IMR-90 (cell line): Measurements from ENCODE around the gene MIB1. TPM values are rescaled to one million over a fixed set of nuclear protein-coding genes. Genes with fewer than 3 reads are reported as not detected.

Experiments
- ATAC-seq: fragments of 200-7000 bp; cut with Tn5 transposase; 2 replicates; pipeline ENCODE4 v1.9.1; 2020; ENCODE audit warnings: low read depth, mild to moderate bottlenecking, moderate library complexity
- BruUV-seq: library from RNA; stranded (reverse); fragments of 400-500 nt; replicated peaks from 2 replicates; lab custom pipeline; 2021; lab: Mats Ljungman, UMichigan
- CTCF ChIA-PET: fragments of 300-600 bp; formaldehyde crosslinking; extraction: SDS; loops from one replicate; lab custom pipeline; 2021; ENCODE audit warnings: antibody characterized with exemption; lab: Yijun Ruan, JAX
- POLR2A ChIA-PET: fragments of 300-600 bp; sonication (Branson Sonifier 250); formaldehyde crosslinking; loops from one replicate; lab custom pipeline; 2022; ENCODE audit warnings: antibody characterized with exemption; ENCODE audit not compliant: unreplicated experiment; lab: Charles Lee
- DNase-seq: peaks from one replicate; pipeline ENCODE4 v3.0.0; 2013
- H2AFZ ChIP-seq: replicated peaks from 2 replicates; pipeline ENCODE3; 2013; ENCODE audit warnings: low read length, mild to moderate bottlenecking; ENCODE audit not compliant: poor library complexity
- H2AK5ac ChIP-seq: 2 replicates; pipeline ENCODE4 v1.6.1; 2013; ENCODE audit warnings: low read depth, low read length, inconsistent platforms
- H2AK9ac ChIP-seq: replicated peaks from 2 replicates; pipeline ENCODE3; 2013; ENCODE audit warnings: mild to moderate bottlenecking, low read depth, low read length, moderate library complexity; ENCODE audit not compliant: poor library complexity
- H2BK120ac ChIP-seq: 2 replicates; pipeline ENCODE4 v1.6.1; 2013; ENCODE audit warnings: low read depth, low read length, inconsistent platforms
- H2BK15ac ChIP-seq: 3 replicates; pipeline ENCODE4 v1.6.1; 2013; ENCODE audit warnings: low read depth, low read length, inconsistent platforms
- H2BK20ac ChIP-seq: 2 replicates; pipeline ENCODE4 v1.6.1; 2013; ENCODE audit warnings: low read depth, mild to moderate bottlenecking, inconsistent platforms, low read length, moderate library complexity
- H2BK5ac ChIP-seq: 2 replicates; pipeline ENCODE4 v1.6.1; 2013; ENCODE audit warnings: mild to moderate bottlenecking, low read depth, low read length, inconsistent platforms; ENCODE audit not compliant: poor library complexity, severe bottlenecking
- H3K14ac ChIP-seq: replicated peaks from 2 replicates; pipeline ENCODE4 v1.6.1; 2013; ENCODE audit warnings: low read depth, low read length, inconsistent platforms
- H3K18ac ChIP-seq: 2 replicates; pipeline ENCODE4 v1.6.1; 2013; ENCODE audit warnings: low read depth, low read length, control low read depth
- H3K23ac ChIP-seq: 2 replicates; pipeline ENCODE4 v1.6.1; 2013; ENCODE audit warnings: low read depth, low read length, inconsistent platforms
- H3K27ac ChIP-seq: 2 replicates; pipeline ENCODE4 v1.5.1; 2013; ENCODE audit warnings: mild to moderate bottlenecking, control low read depth, low read length; ENCODE audit not compliant: insufficient read depth
- H3K27me3 ChIP-seq: 2 replicates; pipeline ENCODE4 v1.6.1; 2013; ENCODE audit warnings: low read length; ENCODE audit not compliant: control insufficient read depth, insufficient read depth
- H3K36me3 ChIP-seq: 2 replicates; pipeline ENCODE4 v1.6.1; 2013; ENCODE audit warnings: low read length, mixed read lengths; ENCODE audit not compliant: control insufficient read depth, insufficient read depth
- H3K4ac ChIP-seq: 2 replicates; pipeline ENCODE4 v1.6.1; 2013; ENCODE audit warnings: low read depth, low read length, inconsistent platforms
- H3K4me1 ChIP-seq: 2 replicates; pipeline ENCODE4 v1.6.1; 2013; ENCODE audit warnings: low read length, mixed read lengths; ENCODE audit not compliant: control insufficient read depth, insufficient read depth
- H3K4me2 ChIP-seq: 2 replicates; pipeline ENCODE4 v1.6.1; 2013; ENCODE audit warnings: low read depth, mild to moderate bottlenecking, control low read depth, low read length, moderate library complexity
- H3K4me3 ChIP-seq: 2 replicates; pipeline ENCODE4 v1.5.1; 2013; ENCODE audit warnings: low read depth, mild to moderate bottlenecking, control low read depth, low read length, moderate library complexity; ENCODE audit not compliant: insufficient read depth
- H3K56ac ChIP-seq: 2 replicates; pipeline ENCODE4 v1.6.1; 2013; ENCODE audit warnings: low read length, inconsistent platforms; ENCODE audit not compliant: insufficient read depth; ENCODE audit errors: extremely low read depth
- H3K79me1 ChIP-seq, 2 experiments: 2 replicates each; pipeline ENCODE4 v1.6.1; 2013; ENCODE audit warnings: low read length in 2 of 2, inconsistent platforms in 1 of 2, low read depth in 1 of 2
- H3K9ac ChIP-seq: 2 replicates; pipeline ENCODE4 v1.6.1; 2013; ENCODE audit warnings: low read depth, low read length, control low read depth
- H3K9me1 ChIP-seq: 2 replicates; pipeline ENCODE4 v1.6.1; 2013; ENCODE audit warnings: low read length, inconsistent platforms; ENCODE audit not compliant: insufficient read depth
- H3K9me3 ChIP-seq: 2 replicates; pipeline ENCODE4 v1.6.1; 2013; ENCODE audit warnings: low read length; ENCODE audit not compliant: control insufficient read depth, insufficient read depth
- H4K20me1 ChIP-seq: 2 replicates; pipeline ENCODE4 v1.6.1; 2013; ENCODE audit warnings: low read length, inconsistent platforms; ENCODE audit not compliant: insufficient read depth
- H4K5ac ChIP-seq: 2 replicates; pipeline ENCODE4 v1.6.1; 2013; ENCODE audit warnings: mild to moderate bottlenecking, low read depth, low read length, control low read depth
- H4K8ac ChIP-seq, 2 experiments: 2 replicates each; pipeline ENCODE4 v1.6.1; 2013; ENCODE audit warnings: low read depth in 2 of 2, low read length in 2 of 2, control low read depth in 1 of 2, inconsistent platforms in 1 of 2
- H4K91ac ChIP-seq: 2 replicates; pipeline ENCODE4 v1.6.1; 2013; ENCODE audit warnings: low read depth, low read length, inconsistent platforms; ENCODE audit not compliant: insufficient read depth
- CHD1 ChIP-seq: IDR thresholded peaks from 2 replicates; pipeline ENCODE4 v1.6.1; 2012; ENCODE audit warnings: low read depth, low read length, improper control_type of control experiment
- CTCF ChIP-seq: conservative IDR thresholded peaks from 2 replicates; pipeline ENCODE4 v1.5.1; 2012; ENCODE audit warnings: mild to moderate bottlenecking, low read depth, low read length, improper control_type of control experiment
- RCOR1 ChIP-seq: IDR thresholded peaks from 2 replicates; pipeline ENCODE4 v1.6.1; 2012; ENCODE audit warnings: mild to moderate bottlenecking, low read length, improper control_type of control experiment; ENCODE audit not compliant: insufficient replicate concordance
- WGBS, 2 experiments: methylation state at CpG; one replicate each; pipeline versions ENCODE4 v1.1.5 to v1.1.7; 2013; ENCODE audit warnings: missing lambda C conversion rate in 2 of 2; ENCODE audit not compliant: insufficient read length in 1 of 2; ENCODE audit errors: extremely low coverage in 2 of 2; 5-methylcytosine and 5-hydroxymethylcytosine counted together
- dilution Hi-C: fragments of 300-500 bp; cut with HindIII; formaldehyde crosslinking; loops from one replicate; pipeline ENCODE4 v1.14.3; 2018; ENCODE audit warnings: low sequenced_read_pairs; ENCODE audit not compliant: unreplicated experiment
- in situ Hi-C: fragments of 300-500 bp; cut with MboI; formaldehyde crosslinking; loops from 3 replicates; pipeline ENCODE4 v1.14.3; 2019; ENCODE audit warnings: low sequenced_read_pairs, inconsistent platforms, mixed read lengths
- intact Hi-C: fragments of 100-400 bp; cut with micrococcal nuclease; formaldehyde crosslinking; loops from 2 replicates; pipeline ENCODE4 v1.10.0; 2022
- polyA plus RNA-seq, 3 experiments: library from polyadenylated mRNA; depleted of rRNA; stranded (reverse); fragments of >200 nt; gene quantifications; 2 replicates each; pipeline ENCODE4 v1.2.3, GENCODE V29; 2012; ENCODE audit warnings: low replicate concordance in 1 of 3
- total RNA-seq: library from RNA; depleted of rRNA; stranded (reverse); fragments of >200 nt; gene quantifications from 2 replicates; pipeline ENCODE4 v1.2.3, GENCODE V29; 2012

The MIB1 gene
- total and polyA plus RNA-seq, 2 of the 4 experiments (the other 2 are of a cell fraction) = 5.9 to 80.1 TPM

GRCh38 chr18:21820811-21821143 lies 80.2 kb downstream of the MIB1 start:
- Histone ChIP-seq H4K8ac (no peak overlapping the region), H3K23ac (no peak overlapping the region), H3K18ac (no peak overlapping the region), H4K20me1 (no peaks in the 10 kb centered on the region), H2AK5ac (no peak overlapping the region), H3K4me3 (no peak overlapping the region), H2BK5ac (no peak overlapping the region), H2BK15ac (no peak overlapping the region), H3K56ac (no peak overlapping the region), H3K9me1 (no peaks in the 10 kb centered on the region), H4K91ac (no peak overlapping the region), H3K9me3 (no peaks in the 10 kb centered on the region), H3K4ac (no peak overlapping the region), H2BK120ac (no peak overlapping the region), H2AK9ac (no peak overlapping the region), H2AFZ (no peak overlapping the region), H3K14ac (no peak overlapping the region), H2BK20ac (no peak overlapping the region), H3K36me3 (peaks cover 2% of the 10 kb centered on the region), H4K5ac (no peak overlapping the region), H3K4me1 (0 out of 2 replicates have a peak, but pooled peaks cover 1% of the 10 kb centered on the region), H3K27ac (no peak overlapping the region), H3K27me3 (no peaks in the 10 kb centered on the region), H3K9ac (no peak overlapping the region), H3K79me1 (peaks cover 0 to 3% of the 10 kb centered on the region in 2 experiments; a peak in 1 of 4 replicates), H3K4me2 (no peak overlapping the region)
- in situ Hi-C loops = no loop called here
- intact Hi-C loops = no loop called here
- no TSS peak for BruUV-seq
- no CpG with 5 or more reads among the region's 1 CpG for WGBS, 2 experiments
- dilution Hi-C loops = no loop called here
- ATAC-seq = no peak
- POLR2A ChIA-PET = no interaction called here
- CTCF ChIA-PET = interaction anchor here (0.7 to 1.6 kb wide), 4 partner anchors 13 to 162 kb away, joined by 3 to 6 read pairs (median 4); no protein-coding TSS in a partner anchor
- TF ChIP-seq CTCF = no peak
- no peak for TF ChIP-seq CHD1
- TF ChIP-seq RCOR1 = no peak
- DNase-seq = no peak
